Non-pigmented ciliary epithelial cell (primary cell): ENCODE results near the gene HSD17B3.
"Not testable (repeated sequence)": the region's sequence is repeated elsewhere in the genome, so short reads cannot be mapped to it uniquely, and the experiment has no call there.

Source experiments
- DNase-seq: peaks from one replicate; pipeline ENCODE4 v3.0.0-alpha.2; 2010; ENCODE audit warnings: low read depth

HSD17B3 gene

DNA sequence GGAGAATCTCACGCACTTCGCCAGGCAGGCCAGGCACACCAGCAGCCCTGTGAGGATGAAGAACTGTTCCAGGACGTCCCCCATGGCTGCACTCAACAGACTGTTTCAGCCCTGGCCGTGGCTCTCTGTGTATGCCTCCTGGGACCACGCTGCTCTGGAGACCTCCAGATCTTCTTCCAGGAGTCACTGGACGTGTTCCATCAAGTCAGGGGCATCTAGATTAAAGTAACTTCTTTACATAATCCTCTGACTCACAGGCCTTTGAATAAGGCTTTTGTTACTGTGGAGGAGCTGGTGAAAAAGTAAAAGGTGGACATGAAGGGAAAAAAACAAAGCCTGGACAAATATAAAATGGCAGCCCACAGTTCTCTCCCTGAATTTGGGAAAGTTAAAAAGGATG is at the start of gene HSD17B3:
HSD17B3 (minus strand) TSS at position 156 of the 400 bp plus-strand sequence; CDS start at position 84, 72 bp downstream.
- no peak for DNase-seq

DNA sequence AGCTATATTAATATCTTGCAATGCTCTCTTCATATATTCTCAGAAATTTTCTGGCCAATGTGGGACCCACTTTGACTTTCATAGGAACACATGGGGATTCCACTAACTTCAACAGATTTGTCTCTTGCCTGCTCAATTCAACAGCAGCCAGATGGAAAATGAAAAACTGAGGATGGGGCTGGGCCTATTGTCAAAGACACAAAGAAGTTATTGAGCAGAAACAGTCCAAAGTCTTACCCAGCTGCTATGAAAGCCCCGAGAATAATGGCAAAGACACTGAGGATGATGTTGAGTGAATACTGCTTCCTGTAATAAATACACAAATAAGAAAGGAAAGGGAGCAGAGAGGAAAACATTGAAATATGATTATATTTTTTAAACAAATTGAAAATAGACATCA is 48.9 kb upstream of the HSD17B3 start:
- no peak for DNase-seq

DNA sequence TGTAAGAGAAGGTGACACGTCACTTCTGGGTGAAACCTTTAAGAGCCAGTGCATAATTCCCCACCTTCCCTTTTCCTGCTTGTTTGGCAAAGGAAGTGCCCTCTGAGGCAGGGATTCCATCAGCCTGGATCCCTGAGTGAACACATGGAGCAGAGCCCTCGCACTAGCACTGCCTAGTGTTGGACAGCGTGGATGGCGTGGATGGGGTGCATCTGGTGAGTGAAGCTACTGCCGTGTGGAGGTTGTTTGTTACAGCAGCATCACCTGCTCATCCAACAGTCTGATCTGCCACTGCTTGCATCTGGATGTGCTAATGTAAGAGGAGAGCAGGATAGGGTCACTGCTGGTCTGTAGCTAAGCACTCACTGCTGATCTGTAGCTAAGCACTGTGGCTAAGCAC is 46.3 kb upstream of the HSD17B3 start:
- DNase-seq: no peak

DNA sequence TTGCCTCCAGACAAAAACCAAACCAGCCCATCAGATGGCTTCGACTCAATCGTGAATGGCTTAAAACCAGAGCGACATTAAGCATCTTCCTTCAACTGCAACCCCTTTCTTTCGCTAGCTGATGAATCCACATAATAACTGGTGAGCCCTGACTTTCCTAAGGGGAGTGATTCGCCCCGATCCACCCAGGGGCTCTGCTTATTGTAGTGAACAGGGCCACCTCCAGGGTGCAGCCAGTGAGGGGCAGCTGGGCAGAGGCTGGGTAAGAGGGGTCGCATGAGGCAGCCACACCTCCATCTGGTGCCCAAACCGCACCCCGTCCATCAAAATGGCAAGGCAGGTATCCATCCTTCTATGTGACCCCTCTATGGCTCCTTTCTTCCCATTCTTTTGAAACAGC is 43.6 kb upstream of the HSD17B3 start:
- DNase-seq: no peak

DNA sequence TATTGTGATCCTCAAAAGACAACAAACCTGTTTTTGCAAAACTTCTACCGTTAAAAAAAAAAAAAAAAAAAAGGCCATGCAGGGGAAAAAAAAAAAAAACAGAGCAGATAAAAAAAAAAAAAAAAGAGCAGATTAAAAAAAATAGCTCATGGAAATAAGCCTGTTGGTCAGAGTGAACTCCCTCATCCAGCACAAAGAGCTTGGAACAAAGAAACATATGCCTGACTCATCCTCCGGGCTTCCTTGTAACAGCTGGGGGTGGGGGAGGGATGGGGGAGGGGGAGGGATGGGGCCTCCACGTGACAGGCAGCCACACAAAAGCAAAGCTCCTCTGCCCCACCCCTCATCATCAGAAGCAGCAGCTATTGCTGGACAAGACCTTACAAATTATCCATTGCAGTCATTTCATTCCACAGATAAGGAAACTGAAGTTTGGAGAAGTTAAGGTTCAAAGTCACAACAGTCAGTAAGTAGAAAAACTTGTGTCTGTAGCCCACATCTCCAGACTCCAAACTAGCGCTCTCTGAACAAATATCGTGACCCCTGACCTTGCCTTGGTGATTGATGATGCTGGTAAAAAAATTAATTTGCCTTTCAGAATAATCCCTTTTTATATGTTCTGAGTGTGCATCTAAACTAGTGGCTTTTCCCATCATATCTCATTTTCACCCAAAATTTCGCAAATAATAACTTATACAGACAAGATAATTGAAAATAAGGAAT is 42.6 kb upstream of the HSD17B3 start:
- DNase-seq: peak; percentile 90

DNA sequence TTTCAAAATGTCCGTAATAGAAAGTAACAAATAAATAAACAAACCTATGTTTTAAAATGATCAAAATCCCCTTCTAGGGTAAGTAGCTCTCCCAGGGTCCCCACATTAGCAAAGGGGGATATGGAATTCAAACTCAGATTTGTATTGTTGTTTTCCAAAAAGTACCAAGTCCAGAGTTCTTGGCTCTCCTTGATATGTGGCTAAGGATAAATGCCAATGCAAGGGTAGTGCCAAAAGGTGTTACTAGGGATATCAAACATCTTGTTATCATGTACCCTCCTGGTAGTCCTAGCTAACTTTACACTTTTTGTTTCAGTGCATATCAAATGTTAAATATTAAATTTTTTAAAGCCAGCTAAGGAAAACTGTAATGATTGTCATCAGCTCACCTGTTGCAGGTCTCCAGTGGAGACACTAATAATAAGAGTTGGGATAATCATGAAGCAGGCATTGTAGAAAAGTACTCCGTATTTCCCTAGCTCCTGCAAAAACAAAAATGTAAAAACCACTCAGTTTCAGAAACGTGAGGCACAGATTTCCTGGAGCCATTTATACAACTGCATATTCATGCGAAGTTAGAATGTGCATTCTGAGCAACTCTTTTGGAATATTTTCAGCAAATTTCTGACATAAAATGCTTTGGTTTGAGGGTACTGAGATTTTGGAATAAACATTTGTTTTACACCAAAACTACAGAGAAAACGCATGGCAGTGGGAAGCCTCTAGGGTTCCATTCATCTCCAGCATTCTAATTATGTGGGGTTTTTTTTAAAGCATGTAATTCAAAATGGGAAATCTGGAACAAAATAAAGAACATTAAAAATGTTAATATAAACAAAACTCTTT is 41.8 kb upstream of the HSD17B3 start:
- DNase-seq: no peak

DNA sequence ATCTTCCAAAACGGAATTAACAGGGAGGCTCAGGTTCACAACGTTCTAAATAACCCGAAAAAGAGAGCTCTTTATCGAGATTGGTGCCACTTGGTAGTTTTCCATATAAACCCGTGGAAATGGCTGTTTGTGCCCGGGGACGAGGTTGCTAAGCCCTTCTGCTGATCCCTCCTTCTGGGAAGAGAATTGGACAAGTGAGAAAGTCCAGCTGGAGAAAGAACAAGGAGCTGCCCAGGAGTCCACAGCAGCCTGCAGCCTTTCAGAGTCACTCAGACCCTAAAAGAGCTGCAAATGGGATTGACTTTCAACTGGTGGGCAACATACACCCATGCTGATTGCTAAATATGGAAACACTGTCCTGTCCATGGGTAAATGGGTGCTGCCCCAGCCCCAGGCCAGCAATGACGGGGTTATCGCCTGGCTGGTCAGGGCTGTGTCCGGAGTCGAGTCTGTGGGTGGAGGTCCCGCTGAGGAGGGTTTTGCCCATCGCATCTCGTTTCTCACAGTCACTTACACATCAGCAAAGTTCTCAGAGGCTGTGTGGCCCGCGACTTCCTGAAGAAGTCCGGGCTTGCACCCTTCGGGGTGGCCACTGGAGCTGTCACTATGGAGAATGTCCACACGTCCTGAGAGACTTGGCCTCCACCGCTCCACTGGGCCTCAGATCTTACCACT is 40.7 kb upstream of the HSD17B3 start:
- DNase-seq: no peak

DNA sequence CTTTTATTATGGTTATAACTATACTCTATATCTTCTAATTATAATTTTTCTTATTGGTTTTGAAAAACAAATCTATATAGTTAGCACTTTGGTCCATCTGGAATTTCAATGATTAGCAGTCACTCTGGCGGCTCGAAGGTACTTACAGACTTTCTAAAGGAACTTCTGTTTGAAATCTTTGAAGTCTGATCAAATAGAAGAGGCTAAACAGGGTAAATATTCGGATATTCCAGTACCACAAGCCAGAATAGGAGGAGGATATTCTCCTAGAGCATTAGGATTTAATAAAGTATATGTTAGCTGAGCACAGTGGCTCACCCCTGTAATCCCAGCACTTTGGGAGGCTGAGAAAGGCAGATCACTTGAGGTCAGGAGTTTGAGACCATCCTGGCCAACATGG is 38.7 kb upstream of the HSD17B3 start:
- DNase-seq: no peak

DNA sequence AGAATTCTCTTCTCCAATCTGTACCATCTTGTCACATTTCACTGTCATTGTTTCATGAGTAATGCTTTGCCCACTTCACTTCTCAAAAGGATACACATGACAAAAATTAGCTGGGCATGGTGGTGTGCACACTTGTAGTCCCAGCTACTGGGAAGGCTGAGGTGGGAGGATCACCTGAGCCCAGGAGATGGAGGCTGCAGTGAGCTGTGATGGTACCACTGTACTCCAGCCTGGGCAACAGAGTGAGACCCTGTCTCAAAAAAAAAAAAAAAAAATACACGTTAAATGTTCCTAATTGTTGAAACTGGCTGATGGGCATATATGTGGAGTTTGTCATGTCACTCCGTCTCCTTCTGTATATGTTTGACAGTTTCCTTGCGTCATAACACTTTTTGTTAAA is 36.3 kb upstream of the HSD17B3 start:
- no peak for DNase-seq

DNA sequence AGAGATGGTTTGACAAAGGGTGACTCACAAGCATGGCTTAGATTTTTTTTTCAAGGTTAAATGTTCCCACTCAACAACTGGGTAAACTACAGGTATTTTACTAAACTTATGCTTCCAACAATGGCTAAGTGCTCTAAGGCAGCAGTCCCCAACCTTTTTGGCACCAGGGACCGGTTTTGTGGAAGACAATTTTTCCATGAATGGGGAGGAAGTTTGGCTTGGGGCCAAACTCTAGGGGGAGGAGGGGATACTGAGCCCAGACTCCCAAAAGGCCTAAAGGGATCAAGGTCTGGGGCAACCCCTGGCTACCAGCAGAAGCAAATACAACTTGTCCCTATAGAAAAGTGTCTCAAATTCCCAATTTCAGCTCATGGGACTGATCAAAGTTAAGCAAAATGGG is 32.0 kb upstream of the HSD17B3 start:
- DNase-seq: no peak

DNA sequence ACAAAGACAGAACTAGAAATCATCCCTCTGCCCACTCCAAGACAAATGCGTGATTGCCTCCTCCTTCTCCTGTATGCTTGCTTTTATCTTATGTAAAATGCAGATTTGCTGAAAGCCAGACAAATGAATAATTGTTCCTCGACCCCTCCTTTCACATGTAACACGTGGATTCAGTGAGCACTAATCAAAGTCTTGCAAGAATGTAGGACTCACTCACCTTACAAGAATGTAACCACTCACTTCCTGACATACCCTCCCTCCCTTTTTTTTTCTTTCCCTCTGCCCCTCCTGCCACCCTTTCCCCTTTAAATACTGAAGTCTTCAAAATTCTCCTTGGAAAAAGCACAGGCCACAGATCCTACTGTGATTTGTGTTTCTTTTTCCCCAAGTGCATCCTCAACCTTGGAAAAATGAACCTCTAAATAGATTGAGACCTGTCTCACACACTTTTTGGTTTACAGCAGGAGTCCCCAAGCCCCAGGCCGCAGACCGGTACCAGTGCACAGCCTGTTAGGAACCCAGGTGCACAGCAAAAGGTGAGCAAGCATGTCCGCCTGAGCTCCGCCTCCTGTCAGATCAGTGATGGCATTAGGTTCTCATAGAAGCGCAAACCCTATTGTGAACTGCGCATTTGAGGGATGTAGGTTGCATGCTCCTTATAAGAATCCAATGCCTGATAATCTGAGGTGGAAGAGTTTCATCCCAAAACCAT is 29.4 kb upstream of the HSD17B3 start:
- no peak for DNase-seq

DNA sequence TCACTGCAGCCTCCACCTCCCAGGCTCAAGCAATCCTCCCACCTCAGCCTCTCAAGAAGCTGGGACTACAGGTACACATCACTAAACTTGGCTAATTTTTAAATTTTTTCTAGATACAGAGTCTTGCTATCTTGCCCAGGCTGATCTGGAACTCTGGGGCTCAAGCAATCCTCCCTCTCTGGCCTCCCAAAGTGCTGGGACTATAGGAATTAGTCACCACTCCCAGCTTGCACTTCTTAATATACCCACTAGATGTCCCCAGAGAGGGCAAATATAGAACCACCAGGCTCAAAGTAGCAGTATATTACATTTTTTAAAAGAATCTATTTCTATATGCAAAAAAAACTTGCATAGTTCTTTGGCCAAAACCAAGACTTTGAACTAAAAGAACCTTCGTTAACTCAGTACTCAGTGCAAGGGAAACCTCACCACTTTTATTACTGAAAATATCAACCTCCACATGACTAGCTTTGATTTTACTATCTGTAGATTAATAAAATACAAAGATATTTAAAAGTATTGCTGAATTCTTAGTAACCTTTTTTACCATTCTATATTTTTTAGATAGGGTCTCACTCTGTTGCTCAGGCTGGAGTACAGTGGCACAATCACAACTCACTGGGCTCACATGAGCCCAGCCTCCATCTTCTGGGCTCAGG is 25.8 kb upstream of the HSD17B3 start:
- no peak for DNase-seq

DNA sequence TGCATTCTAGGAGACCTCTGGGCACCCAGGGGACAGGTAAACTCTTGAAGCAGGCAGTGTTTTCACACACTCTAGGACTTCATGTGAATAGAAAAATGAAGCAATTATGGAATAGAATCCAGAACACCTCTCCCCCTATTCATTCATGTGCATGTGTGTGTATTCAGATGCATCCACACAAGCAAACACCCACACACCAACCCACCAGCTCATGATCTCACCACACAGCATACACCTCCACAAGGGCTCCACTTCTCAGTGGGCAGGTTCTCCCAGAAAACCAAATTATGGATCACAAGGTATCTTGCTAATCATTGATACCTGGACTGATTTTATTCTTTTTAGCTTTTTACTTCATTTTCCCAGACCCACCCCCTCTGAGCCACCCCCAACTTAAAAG is 21.2 kb upstream of the HSD17B3 start:
- DNase-seq: no peak

DNA sequence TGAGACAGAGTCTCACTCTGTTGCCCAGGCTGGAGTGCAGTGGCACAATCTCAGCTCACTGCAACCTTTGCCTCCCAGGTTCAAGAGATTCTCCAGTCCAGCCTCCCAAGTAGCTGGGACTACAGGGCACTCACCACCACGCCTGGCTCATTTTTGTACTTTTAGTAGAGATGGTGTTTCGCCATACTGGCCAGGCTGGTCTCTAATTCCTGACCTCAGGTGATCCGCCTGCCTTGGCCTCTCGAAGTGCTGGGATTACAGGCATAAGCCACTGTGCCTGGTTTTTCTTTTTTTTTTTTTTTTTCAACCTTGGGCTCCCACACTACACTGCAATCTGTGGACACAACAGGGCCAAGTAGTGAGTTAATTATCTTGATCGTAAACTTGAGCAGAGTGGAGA is 20.8 kb upstream of the HSD17B3 start:
- DNase-seq: not testable (repeated sequence)

DNA sequence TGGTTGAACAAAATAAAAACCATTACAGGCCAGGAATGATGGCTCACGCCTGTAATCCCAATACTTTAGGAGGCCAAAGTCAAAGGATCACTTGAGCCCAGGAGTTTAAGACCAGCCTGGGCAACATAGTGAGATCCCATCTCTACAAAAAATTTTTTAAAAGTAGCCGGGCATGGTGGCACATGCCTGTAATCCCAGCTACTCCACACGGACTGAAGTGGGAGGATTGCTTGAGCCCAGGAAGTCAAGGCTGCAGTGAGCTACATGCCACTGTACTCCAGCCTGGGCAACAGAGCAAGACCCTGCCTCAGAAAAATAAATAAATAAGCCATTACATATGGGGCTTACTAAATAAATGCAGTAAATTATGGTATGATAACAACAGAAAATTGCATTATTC is 20.2 kb upstream of the HSD17B3 start:
- DNase-seq: not testable (repeated sequence)

DNA sequence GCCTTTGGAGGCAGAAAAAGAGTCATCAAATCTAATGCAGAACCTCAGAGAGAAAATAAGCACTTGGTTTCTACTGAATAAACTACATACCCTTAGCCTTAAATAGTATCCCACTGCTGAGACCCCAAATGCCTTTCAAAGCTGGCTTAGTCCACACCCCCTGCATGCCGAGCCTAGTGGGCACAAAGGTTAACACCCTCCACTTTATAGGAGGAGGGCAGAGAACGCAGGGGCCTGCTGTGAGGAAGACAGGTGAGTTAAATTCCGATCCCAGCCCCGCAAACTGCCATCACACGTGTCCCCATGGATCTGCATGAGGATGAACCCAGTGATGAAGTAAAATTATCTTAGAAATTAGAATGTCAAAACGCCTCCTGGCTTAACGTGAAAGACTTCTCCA is 19.5 kb upstream of the HSD17B3 start:
- no peak for DNase-seq

DNA sequence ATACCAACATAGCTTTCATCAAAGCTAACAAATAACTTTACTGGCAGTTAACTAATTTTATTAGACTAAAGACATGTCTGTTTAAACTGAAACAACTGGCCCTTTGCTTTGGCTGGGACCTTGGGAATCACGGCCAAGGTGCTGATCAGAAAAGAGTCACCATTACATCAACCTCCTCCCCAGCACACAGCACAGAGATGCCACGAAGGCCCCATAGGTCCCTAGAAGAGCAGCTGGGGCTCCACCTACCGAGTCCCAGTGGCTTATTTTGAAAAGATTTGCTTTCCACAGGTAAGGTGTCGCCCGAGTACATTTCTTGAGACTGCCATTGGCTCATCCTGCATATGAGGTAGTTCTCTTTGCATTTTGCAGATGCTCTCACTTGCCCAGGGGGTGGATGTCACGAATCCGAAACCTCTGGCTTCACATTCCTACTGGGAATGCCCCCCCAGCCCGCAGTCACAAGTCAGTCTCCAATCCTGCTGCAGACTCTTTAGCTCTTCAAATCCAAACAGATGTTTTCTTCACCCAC is 18.8 kb upstream of the HSD17B3 start:
- DNase-seq: no peak

DNA sequence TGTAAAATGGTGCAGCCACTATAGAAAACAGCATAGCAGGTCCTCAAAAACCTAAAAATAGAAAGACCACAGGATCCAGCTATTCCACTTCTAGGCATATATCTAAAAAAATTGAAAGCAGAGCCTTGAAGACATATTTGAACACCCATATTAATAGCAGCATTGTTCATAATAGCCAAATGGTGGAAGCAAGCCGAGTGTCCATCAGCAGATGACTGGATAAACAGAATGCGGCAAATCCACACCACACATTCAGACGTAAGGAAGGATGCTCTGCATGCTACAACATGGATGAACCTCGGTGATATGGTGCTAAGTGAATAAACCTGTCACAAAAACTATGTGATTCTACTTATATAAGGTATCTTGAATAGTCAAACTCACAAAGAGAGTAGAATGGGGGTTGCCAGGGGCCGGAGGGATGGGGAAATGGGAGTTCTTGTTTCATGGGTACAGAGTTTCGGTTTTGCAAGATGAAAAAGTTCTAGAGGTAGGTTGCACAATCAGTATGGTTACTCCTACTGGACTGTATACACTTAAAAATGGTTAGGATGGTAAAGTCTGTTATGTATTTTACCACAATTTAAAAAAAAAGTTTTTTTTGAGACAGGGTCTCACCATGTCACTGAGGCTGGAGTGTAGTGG is 17.1 kb upstream of the HSD17B3 start:
- DNase-seq: no peak

DNA sequence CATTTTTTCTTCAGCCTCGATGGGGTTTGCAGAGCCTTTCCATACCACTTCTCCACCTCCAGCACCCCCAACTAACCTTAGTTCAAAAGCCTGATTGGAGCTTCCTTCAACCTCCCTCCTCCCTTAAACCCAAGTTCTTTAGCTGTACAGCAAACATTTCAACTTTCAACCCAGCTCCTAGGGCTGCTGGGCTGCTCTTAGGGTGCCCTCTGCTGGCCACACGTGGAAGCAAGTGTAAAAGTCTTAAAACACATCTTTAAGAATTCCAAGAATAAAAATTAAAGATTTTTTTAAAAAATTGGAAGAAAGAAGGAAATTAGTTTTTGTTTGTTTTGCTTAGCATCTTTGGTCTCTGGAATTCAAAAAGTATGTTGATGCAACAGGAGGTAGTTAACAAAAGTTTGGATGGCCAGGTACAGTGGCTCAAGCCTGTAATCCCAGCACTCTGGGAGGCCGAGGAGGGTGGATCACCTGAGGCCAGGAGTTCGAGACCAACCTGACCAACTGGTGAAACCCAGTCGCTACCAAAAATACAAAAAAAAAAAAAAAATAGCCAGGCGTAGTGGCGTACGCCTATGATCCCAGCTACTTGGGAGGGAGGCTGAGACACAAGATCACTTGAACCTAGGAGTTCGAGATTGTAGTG is 15.5 kb upstream of the HSD17B3 start:
- no peak for DNase-seq

DNA sequence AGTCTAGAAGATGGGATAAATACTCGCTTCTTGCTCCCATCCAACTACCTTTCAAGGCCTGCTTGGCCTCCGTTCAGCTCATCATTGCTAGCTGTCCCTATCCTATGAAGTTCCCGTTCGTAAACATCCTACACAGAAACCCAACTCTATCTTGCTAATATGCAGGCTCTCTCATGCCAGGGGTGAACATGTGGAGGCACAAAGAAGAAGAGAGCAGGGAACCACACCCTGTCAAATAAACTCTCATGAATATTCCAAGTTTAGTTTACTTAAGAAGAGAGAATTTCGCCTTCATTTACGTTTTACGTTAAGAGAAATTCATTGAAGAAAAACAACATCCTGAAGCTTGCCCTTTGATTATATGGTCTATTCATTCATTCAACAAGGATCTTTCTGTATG is 7.9 kb upstream of the HSD17B3 start:
- DNase-seq: no peak
